KMS-11 (cell line): ENCODE results near the gene CDK11A.

Source experiments
- H2AFZ ChIP-seq: fragments of 200-600 bp; sonication (generic); 2 replicates; pipeline ENCODE4 v1.6.1; 2016; ENCODE audit warnings: antibody characterized with exemption, mixed run types, low read depth
- H3K27ac ChIP-seq: fragments of 200-600 bp; sonication (generic); 2 replicates; pipeline ENCODE4 v1.6.1; 2016; ENCODE audit warnings: mild to moderate bottlenecking, mixed run types
- H3K27me3 ChIP-seq: fragments of 200-600 bp; sonication (generic); 2 replicates; pipeline ENCODE4 v1.6.1; 2017; ENCODE audit warnings: mild to moderate bottlenecking, low read depth, mixed run types, moderate library complexity; ENCODE audit not compliant: insufficient read depth
- H3K36me3 ChIP-seq: fragments of 200-600 bp; sonication (generic); 2 replicates; pipeline ENCODE4 v1.6.1; 2017; ENCODE audit warnings: mild to moderate bottlenecking, mixed run types; ENCODE audit not compliant: insufficient read depth
- H3K4me1 ChIP-seq: fragments of 200-600 bp; sonication (generic); 2 replicates; pipeline ENCODE4 v1.6.1; 2016; ENCODE audit warnings: mild to moderate bottlenecking, low read depth, mixed run types; ENCODE audit not compliant: poor library complexity, severe bottlenecking
- H3K4me2 ChIP-seq: fragments of 200-600 bp; sonication (generic); 2 replicates; pipeline ENCODE4 v1.7.0; 2016; ENCODE audit warnings: mild to moderate bottlenecking, mixed run types
- H3K4me3 ChIP-seq: fragments of 200-600 bp; sonication (generic); IDR thresholded peaks from 2 replicates; pipeline ENCODE4 v1.6.1; 2017; ENCODE audit warnings: low read depth, low read length, mixed read lengths; ENCODE audit not compliant: insufficient read depth
- H3K79me2 ChIP-seq: fragments of 200-600 bp; sonication (generic); 2 replicates; pipeline ENCODE4 v1.6.1; 2016; ENCODE audit warnings: low read depth, mixed run types; ENCODE audit not compliant: insufficient read depth
- H3K9ac ChIP-seq: fragments of 200-600 bp; sonication (generic); 2 replicates; pipeline ENCODE4 v1.6.1; 2016; ENCODE audit warnings: mild to moderate bottlenecking, mixed run types
- H4K20me1 ChIP-seq: fragments of 200-600 bp; sonication (generic); 2 replicates; pipeline ENCODE4 v1.6.1; 2016; ENCODE audit warnings: mild to moderate bottlenecking, mixed run types; ENCODE audit not compliant: insufficient read depth
- TF ChIP-seq, protein P1 (sequence below): fragments of 200-600 bp; sonication (generic); conservative IDR thresholded peaks from 2 replicates; pipeline ENCODE4 v1.6.1; 2017; ENCODE audit warnings: low read depth, mild to moderate bottlenecking, antibody characterized with exemption, low read length, moderate library complexity, mixed read lengths

Gene CDK11A

DNA sequence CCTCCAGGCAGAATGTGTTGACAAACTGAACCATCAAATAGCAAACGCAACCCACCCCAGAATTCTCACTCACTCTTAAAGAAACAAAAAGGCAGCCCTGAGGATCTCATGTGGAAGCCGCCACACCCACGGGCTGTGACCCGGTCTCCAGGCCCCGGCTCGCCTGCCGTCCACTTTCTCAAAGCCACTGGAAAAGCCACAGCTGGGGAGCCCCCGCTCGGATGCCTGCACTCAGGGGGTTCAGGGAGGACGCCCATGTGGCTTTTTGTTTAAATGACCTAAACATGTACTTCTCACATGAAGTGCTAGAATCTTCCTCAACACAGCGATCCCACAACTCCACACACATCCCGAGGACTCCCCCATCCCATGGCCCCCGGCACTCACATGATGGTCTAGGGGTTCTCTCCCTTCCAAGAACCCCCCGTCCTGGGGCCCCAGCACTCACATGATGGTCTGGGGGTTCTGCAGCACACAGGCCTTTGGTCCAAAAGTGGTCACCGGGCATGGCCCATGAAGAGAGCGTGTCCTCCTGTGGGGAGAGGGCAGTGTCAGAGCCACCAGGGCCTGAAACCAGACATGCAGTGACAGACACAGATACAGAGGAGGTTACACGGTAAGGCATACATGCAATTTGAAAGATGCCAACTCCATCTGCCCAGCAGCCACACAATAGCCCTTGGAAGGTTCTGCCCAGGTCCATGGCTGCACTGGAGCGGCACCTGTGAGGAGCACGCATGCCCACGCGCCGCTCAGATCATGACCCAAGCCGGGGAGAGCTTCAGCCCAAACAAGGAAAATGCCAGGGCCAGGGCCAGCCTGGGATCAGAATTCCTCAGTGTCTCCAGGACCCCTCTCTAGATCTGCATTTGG, 37.6 kb upstream of the CDK11A start:
- H3K79me2 ChIP-seq: peaks cover 63% of the 10 kb centered on the region
- no peak overlapping the region for H3K9ac ChIP-seq
- no peak overlapping the region for H3K4me2 ChIP-seq
- no peak overlapping the region for H3K27ac ChIP-seq
- no peak overlapping the region for H2AFZ ChIP-seq
- no peak overlapping the region for H3K4me3 ChIP-seq
- H4K20me1 ChIP-seq: peaks cover 5% of the 10 kb centered on the region
- no peaks in the 10 kb centered on the region for H3K27me3 ChIP-seq
- H3K36me3 ChIP-seq: peaks cover 6% of the 10 kb centered on the region; the same call in 1 of the 2 replicates
- H3K4me1 ChIP-seq: no peaks in the 10 kb centered on the region
- TF ChIP-seq, protein P1, sequence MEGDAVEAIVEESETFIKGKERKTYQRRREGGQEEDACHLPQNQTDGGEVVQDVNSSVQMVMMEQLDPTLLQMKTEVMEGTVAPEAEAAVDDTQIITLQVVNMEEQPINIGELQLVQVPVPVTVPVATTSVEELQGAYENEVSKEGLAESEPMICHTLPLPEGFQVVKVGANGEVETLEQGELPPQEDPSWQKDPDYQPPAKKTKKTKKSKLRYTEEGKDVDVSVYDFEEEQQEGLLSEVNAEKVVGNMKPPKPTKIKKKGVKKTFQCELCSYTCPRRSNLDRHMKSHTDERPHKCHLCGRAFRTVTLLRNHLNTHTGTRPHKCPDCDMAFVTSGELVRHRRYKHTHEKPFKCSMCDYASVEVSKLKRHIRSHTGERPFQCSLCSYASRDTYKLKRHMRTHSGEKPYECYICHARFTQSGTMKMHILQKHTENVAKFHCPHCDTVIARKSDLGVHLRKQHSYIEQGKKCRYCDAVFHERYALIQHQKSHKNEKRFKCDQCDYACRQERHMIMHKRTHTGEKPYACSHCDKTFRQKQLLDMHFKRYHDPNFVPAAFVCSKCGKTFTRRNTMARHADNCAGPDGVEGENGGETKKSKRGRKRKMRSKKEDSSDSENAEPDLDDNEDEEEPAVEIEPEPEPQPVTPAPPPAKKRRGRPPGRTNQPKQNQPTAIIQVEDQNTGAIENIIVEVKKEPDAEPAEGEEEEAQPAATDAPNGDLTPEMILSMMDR: no peak

DNA sequence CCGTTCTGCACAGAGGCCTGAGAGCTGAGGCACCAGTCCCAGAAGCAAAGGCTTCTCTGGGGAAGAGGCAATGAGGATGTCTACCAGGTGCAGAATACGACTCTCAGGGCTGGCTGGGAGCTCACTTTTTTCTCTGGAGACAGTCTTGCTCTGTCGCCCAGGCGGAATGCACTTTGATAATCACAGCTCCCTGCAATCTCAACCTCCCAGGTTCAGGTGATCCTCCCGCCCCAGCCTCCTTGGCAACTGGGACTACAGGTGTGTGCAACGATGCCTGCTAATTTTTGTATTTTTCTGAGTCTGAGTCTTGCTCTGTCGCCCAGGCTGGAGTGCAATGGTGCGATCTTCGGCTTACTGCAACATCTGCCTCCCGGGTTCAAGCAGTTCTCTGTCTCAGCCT, 36.6 kb upstream of the CDK11A start:
- peaks cover 53% of the 10 kb centered on the region for H3K79me2 ChIP-seq
- peaks cover 12% of the 10 kb centered on the region; the same call in 1 of the 2 replicates for H3K36me3 ChIP-seq
- H3K4me2 ChIP-seq: no peak overlapping the region
- H3K27ac ChIP-seq: no peak overlapping the region
- no peak overlapping the region for H3K9ac ChIP-seq
- TF ChIP-seq, protein P1: no peak
- H3K4me1 ChIP-seq: no peaks in the 10 kb centered on the region
- no peak overlapping the region for H3K4me3 ChIP-seq
- no peaks in the 10 kb centered on the region for H4K20me1 ChIP-seq
- H2AFZ ChIP-seq: no peak overlapping the region
- no peaks in the 10 kb centered on the region for H3K27me3 ChIP-seq

DNA sequence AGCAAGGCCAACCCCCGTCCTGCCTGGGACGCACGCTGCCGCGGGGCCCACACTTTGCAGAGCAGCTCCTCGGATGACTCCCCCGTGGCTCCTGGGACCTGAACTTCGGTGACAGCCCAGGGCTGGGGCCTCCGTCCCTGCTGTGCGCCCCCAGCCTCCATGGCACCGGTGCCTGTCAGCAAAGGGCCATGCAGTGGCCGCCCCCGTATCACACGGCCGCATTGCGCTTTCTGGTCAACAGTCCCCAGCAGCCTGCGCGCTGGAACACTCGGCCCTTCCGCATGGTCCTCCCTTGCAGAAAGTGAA, 36.1 kb upstream of the CDK11A start:
- no peak overlapping the region for H3K27ac ChIP-seq

DNA sequence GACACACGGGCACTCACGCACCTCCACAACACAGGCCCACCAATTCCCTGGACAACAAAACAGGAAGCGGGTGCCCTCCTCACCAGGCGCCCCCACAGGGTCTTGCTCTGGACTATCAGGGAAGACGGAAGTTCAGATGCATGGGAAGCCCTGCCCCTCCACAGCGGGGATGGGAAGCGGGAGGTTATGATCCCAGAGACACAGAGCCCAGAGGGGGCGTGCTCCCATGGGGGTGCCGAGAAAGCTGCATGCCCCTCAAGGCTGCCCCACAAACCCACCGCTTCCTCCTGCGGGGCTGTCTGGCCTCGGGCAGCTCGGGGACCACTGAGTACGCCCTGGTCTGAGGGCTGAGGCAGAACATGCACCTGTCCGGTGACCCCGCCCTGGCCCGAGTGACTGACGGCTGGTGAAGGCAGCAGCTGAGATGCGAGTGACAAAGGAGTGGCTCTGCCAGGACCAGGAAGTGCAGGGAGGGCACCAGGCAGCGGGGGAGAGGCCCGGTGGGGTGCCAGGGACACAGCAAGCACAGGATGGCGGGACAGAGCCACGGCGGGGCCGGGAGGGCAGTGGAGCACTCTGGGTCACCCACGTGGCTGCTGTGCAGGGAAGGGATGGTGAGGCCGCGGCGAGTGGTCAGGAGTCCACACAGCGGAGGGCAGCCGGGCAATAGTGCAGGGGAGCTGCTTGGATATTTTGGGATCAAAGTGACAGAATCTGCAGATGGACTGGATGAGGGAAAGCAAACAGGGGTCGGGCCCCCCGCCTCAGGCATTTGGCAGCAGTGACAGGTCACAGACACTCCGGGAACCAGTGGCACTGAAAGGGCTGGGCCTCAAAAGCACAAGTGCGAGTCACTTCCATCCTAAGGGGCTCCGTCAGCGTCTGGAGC, 35.5 kb upstream of the CDK11A start:
- TF ChIP-seq, protein P1: no peak
- no peak overlapping the region for H3K9ac ChIP-seq
- H3K36me3 ChIP-seq: peaks cover 12% of the 10 kb centered on the region; the same call in 1 of the 2 replicates
- peaks cover 49% of the 10 kb centered on the region for H3K79me2 ChIP-seq
- no peaks in the 10 kb centered on the region for H3K4me1 ChIP-seq
- H3K27ac ChIP-seq: no peak overlapping the region
- H2AFZ ChIP-seq: no peak overlapping the region
- H4K20me1 ChIP-seq: no peaks in the 10 kb centered on the region
- no peak overlapping the region for H3K4me2 ChIP-seq
- H3K4me3 ChIP-seq: no peak overlapping the region
- H3K27me3 ChIP-seq: no peaks in the 10 kb centered on the region

More for the DNA sequence above, 36.1 kb upstream of the CDK11A start:
- TF ChIP-seq, protein P1: no peak
- Histone ChIP-seq H3K4me2 (no peak overlapping the region), H3K9ac (no peak overlapping the region), H3K79me2 (peaks cover 50% of the 10 kb centered on the region), H3K4me3 (no peak overlapping the region), H2AFZ (no peak overlapping the region), H3K27me3 (no peaks in the 10 kb centered on the region), H3K4me1 (no peaks in the 10 kb centered on the region), H4K20me1 (no peaks in the 10 kb centered on the region), H3K36me3 (peaks cover 12% of the 10 kb centered on the region; the same call in 1 of the 2 replicates)
